ENCODE data around the gene GHRH. TPM values are rescaled to one million over a fixed set of nuclear protein-coding genes. Genes with fewer than 3 reads are reported as not detected.

Gene GHRH, protein sequence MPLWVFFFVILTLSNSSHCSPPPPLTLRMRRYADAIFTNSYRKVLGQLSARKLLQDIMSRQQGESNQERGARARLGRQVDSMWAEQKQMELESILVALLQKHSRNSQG
- not detected for total RNA-seq

DNA sequence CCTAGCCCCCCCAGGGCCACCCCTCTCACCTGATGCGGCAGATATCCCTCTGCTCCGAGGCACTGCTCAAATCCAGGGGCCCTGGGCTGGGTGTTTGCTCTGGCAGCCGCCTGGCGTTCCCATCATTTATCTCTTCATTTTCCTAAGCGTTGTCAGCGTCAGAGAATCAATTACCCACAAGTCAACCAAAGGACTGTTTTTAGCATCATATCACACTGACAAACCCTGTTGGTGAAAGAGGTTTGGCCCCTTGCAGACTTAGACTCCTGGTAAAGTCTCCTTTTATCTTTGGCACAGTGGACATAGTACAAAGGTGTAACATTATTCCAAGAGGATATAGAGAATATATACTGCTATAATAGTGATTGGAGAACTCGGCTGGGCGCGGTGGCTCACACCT lies at the start of gene GHRH:
Gene GHRH, minus strand, starts transcription at position 101 of the 400 bp plus-strand sequence. CDS start 4,925 bp downstream, outside the sequence.
- DNase-seq = no peak
- no peak within 1 kb of the TSS for H3K4me3 Mint-ChIP-seq
- H3K27ac Mint-ChIP-seq = no peak within 1 kb of the TSS
- no peaks in the 10 kb centered on the region for H3K36me3 Mint-ChIP-seq
- no peaks in the 10 kb centered on the region for H3K4me1 Mint-ChIP-seq
- peaks cover 7% of the 10 kb centered on the region for H3K27me3 Mint-ChIP-seq
- H3K9me3 Mint-ChIP-seq = no peaks in the 10 kb centered on the region

GRCh38 chr20:37310951-37311350 lies 49.3 kb upstream of the GHRH start:
- H3K9me3 Mint-ChIP-seq = no peaks in the 10 kb centered on the region
- no peaks in the 10 kb centered on the region for H3K27me3 Mint-ChIP-seq
- H3K36me3 Mint-ChIP-seq = peaks cover 10% of the 10 kb centered on the region
- no peak for DNase-seq
- no peak overlapping the region for H3K4me3 Mint-ChIP-seq
- peaks cover 18% of the 10 kb centered on the region for H3K4me1 Mint-ChIP-seq
- H3K27ac Mint-ChIP-seq = no peak overlapping the region

GRCh38 chr20:37309936-37310590 lies 48.4 kb upstream of the GHRH start:
- Mint-ChIP-seq H3K27ac (no peak overlapping the region), H3K27me3 (no peaks in the 10 kb centered on the region), H3K4me3 (no peak overlapping the region), H3K9me3 (no peaks in the 10 kb centered on the region), H3K36me3 (peaks cover 10% of the 10 kb centered on the region), H3K4me1 (peaks cover 9% of the 10 kb centered on the region)
- DNase-seq = no peak

- H3K4me1 Mint-ChIP-seq = peaks cover 8% of the 10 kb centered on the region
- no peaks in the 10 kb centered on the region for H3K9me3 Mint-ChIP-seq
- H3K36me3 Mint-ChIP-seq = peaks cover 10% of the 10 kb centered on the region
- no peak overlapping the region for H3K4me3 Mint-ChIP-seq
- no peak overlapping the region for H3K27ac Mint-ChIP-seq
- DNase-seq = no peak
- no peaks in the 10 kb centered on the region for H3K27me3 Mint-ChIP-seq
These were observed 47.7 kb upstream of the GHRH start for GRCh38 chr20:37309290-37309689.

DNA sequence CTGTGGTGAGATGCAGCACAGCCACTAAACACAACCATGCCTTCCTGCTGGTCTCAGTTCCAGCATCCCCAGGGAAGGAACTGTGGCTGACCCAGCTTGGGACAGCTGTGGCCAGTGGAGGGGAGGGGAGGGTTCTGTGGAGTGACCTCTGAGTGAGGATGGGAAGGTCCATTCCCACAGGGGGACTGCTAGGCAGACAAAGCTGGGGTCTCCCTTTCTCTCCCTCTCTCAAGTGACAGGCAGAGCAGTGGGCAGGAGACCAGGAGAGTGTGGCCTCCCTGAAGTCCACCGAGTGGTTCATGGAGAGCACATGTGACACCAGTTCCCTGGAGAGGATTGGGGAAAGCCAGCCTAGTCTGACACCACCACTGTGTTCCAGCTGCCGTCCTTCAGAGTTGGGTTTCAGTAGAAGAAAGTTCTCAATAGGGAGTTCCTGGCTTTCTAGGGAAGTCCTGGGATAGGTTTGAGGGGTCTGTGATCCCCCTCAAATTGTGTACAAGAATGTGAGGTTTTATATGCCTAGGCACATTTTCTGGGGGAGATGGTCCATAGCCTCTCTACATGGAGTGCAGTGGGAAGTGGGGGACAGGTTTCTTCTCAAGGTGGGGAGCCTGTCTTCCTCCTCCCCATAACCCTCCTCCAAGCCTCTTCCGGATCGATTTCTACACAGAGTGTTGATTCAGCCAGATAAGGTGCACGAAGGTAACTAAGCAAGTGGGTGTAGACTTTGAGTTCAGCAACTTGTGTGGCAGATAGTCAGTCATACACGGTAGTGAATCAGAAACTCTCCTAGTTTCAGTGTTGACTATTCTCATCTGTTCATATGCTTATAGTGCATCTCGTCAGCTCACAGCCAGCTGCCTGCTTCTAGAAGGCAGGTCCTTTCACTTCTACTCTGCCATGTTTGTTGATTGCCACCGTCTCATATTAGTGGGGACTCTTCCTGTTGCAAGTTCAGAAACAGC lies 46.8 kb upstream of the GHRH start:
- Mint-ChIP-seq H3K4me1 (peaks cover 3% of the 10 kb centered on the region), H3K36me3 (peaks cover 8% of the 10 kb centered on the region), H3K9me3 (no peaks in the 10 kb centered on the region), H3K27ac (no peak overlapping the region), H3K4me3 (no peak overlapping the region), H3K27me3 (no peaks in the 10 kb centered on the region)
- DNase-seq = no peak

DNA sequence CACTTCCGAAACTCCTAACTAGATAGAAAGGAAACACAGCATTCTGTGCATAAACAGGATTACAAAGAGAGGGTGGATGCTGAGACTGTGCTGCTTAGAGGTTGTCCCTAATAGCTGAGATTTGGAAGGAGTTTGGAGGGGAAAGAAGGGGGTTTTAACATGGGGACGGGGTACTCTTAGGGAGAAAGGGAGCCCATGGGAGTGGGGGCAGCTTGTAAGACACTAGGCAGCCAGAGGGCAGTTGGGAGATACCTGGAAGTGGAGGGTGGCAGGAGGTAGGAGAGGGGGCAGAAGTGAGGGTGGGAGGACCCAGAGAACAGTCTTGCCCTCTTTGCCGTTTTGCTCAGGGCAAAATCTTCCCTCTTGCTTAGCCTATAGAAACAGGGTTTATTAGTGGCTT lies 44.2 kb upstream of the GHRH start:
- Mint-ChIP-seq H3K4me1 (peaks cover 5% of the 10 kb centered on the region), H3K36me3 (peaks cover 15% of the 10 kb centered on the region), H3K9me3 (no peaks in the 10 kb centered on the region), H3K27me3 (no peaks in the 10 kb centered on the region), H3K27ac (no peak overlapping the region), H3K4me3 (no peak overlapping the region)
- DNase-seq = no peak

DNA sequence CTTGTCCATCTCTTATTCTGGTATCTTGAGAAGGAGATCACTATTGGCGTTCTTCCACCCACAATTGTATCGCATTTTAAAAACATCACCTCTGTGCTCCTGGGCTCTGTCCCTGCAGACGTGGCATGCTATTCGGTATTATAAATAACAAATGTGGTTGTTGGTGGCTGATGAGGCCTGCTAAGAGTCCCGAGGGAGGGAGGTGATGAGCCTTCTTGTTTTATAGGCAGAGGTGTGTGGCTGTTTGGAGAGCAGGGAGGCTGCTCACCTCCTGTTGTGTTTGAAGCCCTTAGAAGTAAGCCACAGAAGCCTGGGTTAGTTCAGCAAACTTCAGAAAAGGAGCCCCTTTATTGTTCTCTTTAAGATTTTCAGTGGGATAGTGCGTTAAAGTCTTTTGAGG lies 43.5 kb upstream of the GHRH start:
- H3K4me1 Mint-ChIP-seq = peaks cover 5% of the 10 kb centered on the region
- H3K27me3 Mint-ChIP-seq = no peaks in the 10 kb centered on the region
- H3K27ac Mint-ChIP-seq = no peak overlapping the region
- no peak overlapping the region for H3K4me3 Mint-ChIP-seq
- no peaks in the 10 kb centered on the region for H3K9me3 Mint-ChIP-seq
- no peak for DNase-seq
- H3K36me3 Mint-ChIP-seq = peaks cover 16% of the 10 kb centered on the region

DNA sequence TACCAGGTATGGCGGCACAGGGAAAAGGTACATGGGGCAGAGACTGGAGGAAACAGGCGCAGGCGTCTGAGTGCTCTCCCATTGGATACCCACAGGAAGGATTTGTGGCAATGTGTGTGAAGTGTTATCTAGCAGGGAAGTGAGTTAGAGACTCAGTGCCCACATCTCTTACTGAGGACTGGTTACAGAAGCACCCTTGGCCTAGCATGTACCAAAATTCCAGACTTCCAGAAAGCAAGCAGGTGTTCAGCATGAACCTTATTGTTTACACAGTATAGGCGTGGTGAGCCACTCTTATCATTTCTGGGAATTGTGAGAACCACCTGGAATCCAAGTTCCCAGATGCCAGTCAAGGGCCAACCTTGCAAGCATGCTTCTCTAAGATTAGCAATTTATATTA lies 42.0 kb upstream of the GHRH start:
- Mint-ChIP-seq H3K36me3 (peaks cover 22% of the 10 kb centered on the region), H3K4me1 (peaks cover 5% of the 10 kb centered on the region), H3K27ac (no peak overlapping the region), H3K27me3 (no peaks in the 10 kb centered on the region), H3K9me3 (no peaks in the 10 kb centered on the region), H3K4me3 (no peak overlapping the region)
- DNase-seq = no peak

DNA sequence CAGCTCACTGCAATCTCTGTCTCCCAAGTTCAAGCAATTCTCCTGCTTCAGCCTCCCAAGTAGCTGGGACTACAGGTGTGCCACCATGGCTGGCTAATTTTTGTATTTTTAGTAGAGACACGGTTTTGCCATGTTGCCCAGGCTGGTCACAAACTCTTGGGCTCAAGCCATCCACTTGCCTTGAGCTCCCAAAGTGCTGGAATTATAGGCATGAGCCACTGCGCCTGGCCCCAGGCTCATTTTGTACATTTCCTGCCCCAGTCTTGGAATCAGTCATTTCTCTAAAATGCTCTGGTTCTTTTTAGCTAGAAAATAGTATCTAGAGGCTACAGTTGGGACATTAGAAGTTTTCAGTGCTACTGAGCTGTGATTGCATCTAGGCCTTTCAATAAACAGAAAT lies 41.4 kb upstream of the GHRH start:
- Mint-ChIP-seq H3K36me3 (peaks cover 24% of the 10 kb centered on the region), H3K4me1 (peaks cover 8% of the 10 kb centered on the region), H3K4me3 (no peak overlapping the region), H3K27me3 (no peaks in the 10 kb centered on the region), H3K9me3 (no peaks in the 10 kb centered on the region), H3K27ac (no peak overlapping the region)
- no peak for DNase-seq

GRCh38 chr20:37301558-37301957 lies 39.9 kb upstream of the GHRH start:
- Mint-ChIP-seq H3K36me3 (peaks cover 23% of the 10 kb centered on the region), H3K27me3 (no peaks in the 10 kb centered on the region), H3K9me3 (no peaks in the 10 kb centered on the region), H3K4me3 (no peak overlapping the region), H3K27ac (no peak overlapping the region), H3K4me1 (peaks cover 8% of the 10 kb centered on the region)
- DNase-seq = no peak

GRCh38 chr20:37301120-37301519 lies 39.5 kb upstream of the GHRH start:
- Mint-ChIP-seq H3K4me1 (peaks cover 11% of the 10 kb centered on the region), H3K9me3 (no peaks in the 10 kb centered on the region), H3K27ac (no peak overlapping the region), H3K27me3 (no peaks in the 10 kb centered on the region), H3K4me3 (no peak overlapping the region), H3K36me3 (peaks cover 25% of the 10 kb centered on the region)
- DNase-seq = no peak

- Mint-ChIP-seq H3K9me3 (no peaks in the 10 kb centered on the region), H3K27me3 (no peaks in the 10 kb centered on the region), H3K27ac (no peak overlapping the region), H3K36me3 (peaks cover 25% of the 10 kb centered on the region), H3K4me1 (peaks cover 19% of the 10 kb centered on the region), H3K4me3 (no peak overlapping the region)
- DNase-seq = no peak
These were observed 38.3 kb upstream of the GHRH start for GRCh38 chr20:37299718-37300528.

- Mint-ChIP-seq H3K27me3 (no peaks in the 10 kb centered on the region), H3K4me1 (peaks cover 31% of the 10 kb centered on the region), H3K27ac (no peak overlapping the region)
These were observed 36.8 kb upstream of the GHRH start for GRCh38 chr20:37298190-37298939.

GRCh38 chr20:37297066-37297736 lies 35.6 kb upstream of the GHRH start:
- Mint-ChIP-seq H3K4me3 (no peak overlapping the region), H3K27ac (no peak overlapping the region), H3K9me3 (peaks cover 2% of the 10 kb centered on the region), H3K36me3 (peaks cover 43% of the 10 kb centered on the region), H3K4me1 (peaks cover 34% of the 10 kb centered on the region), H3K27me3 (no peaks in the 10 kb centered on the region)
- no peak for DNase-seq

More at GRCh38 chr20:37298190-37298939, 36.8 kb upstream of the GHRH start:
- Mint-ChIP-seq H3K4me3 (no peak overlapping the region), H3K9me3 (no peaks in the 10 kb centered on the region), H3K36me3 (peaks cover 34% of the 10 kb centered on the region)
- DNase-seq = no peak

All from activated naive CD8-positive, alpha-beta T cell treated with anti-CD3 and anti-CD28 coated beads for 36 hours (primary cell).